Measurements from ENCODE around the gene HBS1L. TPM values are rescaled to one million over a fixed set of nuclear protein-coding genes. Genes with fewer than 3 reads are reported as not detected.

The HBS1L gene
- total RNA-seq, 5 donors from 2014 or later (not counting 1 experiment from before 2014, with no cell fraction given): 51.4 to 112 (median 69.7) TPM

DNA sequence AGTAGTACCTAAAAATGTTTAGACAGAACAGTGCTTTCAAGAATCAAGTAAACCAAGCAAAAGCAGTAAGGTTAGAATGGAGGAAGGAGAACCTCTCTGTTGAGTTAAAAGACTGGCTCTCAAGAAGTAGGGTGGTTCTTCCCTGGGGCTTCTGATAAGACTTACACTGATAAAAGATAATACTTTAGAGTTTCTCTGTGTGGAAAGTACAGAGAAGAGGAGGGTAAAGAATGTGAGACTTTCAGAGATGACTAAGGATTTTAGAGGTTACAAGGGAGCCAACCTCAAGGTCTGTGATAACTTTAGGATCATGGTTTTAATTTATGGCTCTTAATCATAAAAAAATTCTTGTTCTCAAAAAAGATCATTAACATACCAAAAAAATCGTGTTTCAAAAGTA, 73.8 kb downstream of the HBS1L start:
- H3K4me3 ChIP-seq (ENCODE audit: control insufficient read depth in 1 of 2, extremely low read depth in 1 of 2, low read length in 1 of 2): no peak overlapping the region
- no peak overlapping the region for H3K4me3 Mint-ChIP-seq
- H3K9me3 Mint-ChIP-seq: no peaks in the 10 kb centered on the region
- no peaks in the 10 kb centered on the region for H3K4me1 ChIP-seq (ENCODE audit: control insufficient read depth in 1 of 2, extremely low read depth in 1 of 2, insufficient read depth in 2 of 2, low read length in 2 of 2)
- POLR2A ChIA-PET: no interaction called here
- H3K9me3 ChIP-seq: no peaks in the 10 kb centered on the region
- WGBS (ENCODE audit: insufficient coverage): no CpG with 5 or more reads among the region's 1 CpG
- H3K36me3 ChIP-seq (ENCODE audit: control insufficient read depth in 2 of 2, extremely low read depth in 1 of 2, insufficient read depth in 1 of 2, low read length in 1 of 2): peaks cover 5 to 43% of the 10 kb centered on the region in 2 donors
- H3K27me3 Mint-ChIP-seq: no peaks in the 10 kb centered on the region
- H3K27me3 ChIP-seq (replicated peaks in 1 of 2; ENCODE audit: control insufficient read depth in 2 of 2, extremely low read depth in 1 of 2, insufficient read depth in 2 of 2, low read length in 1 of 2): no peaks in the 10 kb centered on the region
- peaks cover 66% of the 10 kb centered on the region for H3K36me3 Mint-ChIP-seq
- CTCF ChIA-PET: no interaction called here
- no peak for ATAC-seq (replicated peaks in 1 of 4)
- peaks cover 19 to 26% (median 23%) of the 10 kb centered on the region in 3 donors for H3K4me1 Mint-ChIP-seq
- H3K27ac Mint-ChIP-seq: peak overlapping the region; percentile 40 to 50
- no peak overlapping the region for H3K27ac ChIP-seq (ENCODE audit: low read length)
- no peak for DNase-seq

GRCh38 chr6:134979142-134979541, 75.5 kb downstream of the HBS1L start:
- no peak overlapping the region for H3K4me3 ChIP-seq (ENCODE audit: control insufficient read depth in 1 of 2, extremely low read depth in 1 of 2, low read length in 1 of 2)
- peaks cover 20 to 28% (median 26%) of the 10 kb centered on the region in 3 donors for H3K4me1 Mint-ChIP-seq

GRCh38 chr6:134974370-134974769, 80.3 kb downstream of the HBS1L start:
- no peaks in the 10 kb centered on the region for H3K4me1 ChIP-seq (ENCODE audit: control insufficient read depth in 1 of 2, extremely low read depth in 1 of 2, insufficient read depth in 2 of 2, low read length in 2 of 2)
- CTCF ChIA-PET: interaction anchor here in 1 of 2 donors (1.0 to 1.7 kb wide), 2 partner anchors 15 to 34 kb away, joined by 3 to 6 read pairs; no protein-coding TSS in a partner anchor
- H3K4me3 ChIP-seq (ENCODE audit: control insufficient read depth in 1 of 2, extremely low read depth in 1 of 2, low read length in 1 of 2): no peak overlapping the region
- H3K27ac ChIP-seq (ENCODE audit: low read length): no peak overlapping the region
- H3K27ac Mint-ChIP-seq: no peak overlapping the region
- H3K36me3 Mint-ChIP-seq: peaks cover 69% of the 10 kb centered on the region
- peaks cover 0 to 24% of the 10 kb centered on the region in 2 donors for H3K36me3 ChIP-seq (ENCODE audit: control insufficient read depth in 2 of 2, extremely low read depth in 1 of 2, insufficient read depth in 1 of 2, low read length in 1 of 2)
- H3K9me3 Mint-ChIP-seq: no peaks in the 10 kb centered on the region
- no peaks in the 10 kb centered on the region for H3K27me3 Mint-ChIP-seq
- H3K4me1 Mint-ChIP-seq: peaks cover 4 to 13% (median 10%) of the 10 kb centered on the region in 3 donors
- H3K4me3 Mint-ChIP-seq: no peak overlapping the region
- peaks cover 2% of the 10 kb centered on the region for H3K9me3 ChIP-seq
- H3K27me3 ChIP-seq (replicated peaks in 1 of 2; ENCODE audit: control insufficient read depth in 2 of 2, extremely low read depth in 1 of 2, insufficient read depth in 2 of 2, low read length in 1 of 2): no peaks in the 10 kb centered on the region
- DNase-seq (no peak), ATAC-seq (replicated peaks in 1 of 4) (no peak)
- POLR2A ChIA-PET: interaction anchor here in 1 of 2 donors (0.5 to 0.7 kb wide), 3 partner anchors 16 to 210 kb away, joined by 3 to 5 read pairs (median 4); no protein-coding TSS in a partner anchor
- no CpG with 5 or more reads among the region's 1 CpG for WGBS (ENCODE audit: insufficient coverage)

More at GRCh38 chr6:134979142-134979541, 75.5 kb downstream of the HBS1L start:
- Mint-ChIP-seq H3K36me3 (peaks cover 71% of the 10 kb centered on the region), H3K4me3 (no peak overlapping the region), H3K9me3 (no peaks in the 10 kb centered on the region), H3K27ac (no peak overlapping the region), H3K27me3 (no peaks in the 10 kb centered on the region)
- Histone ChIP-seq H3K9me3 (peaks cover 2% of the 10 kb centered on the region), H3K27me3 (replicated peaks in 1 of 2; ENCODE audit: control insufficient read depth in 2 of 2, extremely low read depth in 1 of 2, insufficient read depth in 2 of 2, low read length in 1 of 2) (no peaks in the 10 kb centered on the region), H3K4me1 (ENCODE audit: control insufficient read depth in 1 of 2, extremely low read depth in 1 of 2, insufficient read depth in 2 of 2, low read length in 2 of 2) (no peaks in the 10 kb centered on the region), H3K36me3 (ENCODE audit: control insufficient read depth in 2 of 2, extremely low read depth in 1 of 2, insufficient read depth in 1 of 2, low read length in 1 of 2) (peaks cover 5 to 39% of the 10 kb centered on the region in 2 donors), H3K27ac (ENCODE audit: low read length) (no peak overlapping the region)
- ChIA-PET POLR2A (no interaction called here), CTCF (no interaction called here)
- ATAC-seq (replicated peaks in 1 of 4) (no peak), DNase-seq (no peak)
- WGBS (ENCODE audit: insufficient coverage): no CpG with 5 or more reads among the region's 6 CpGs

GRCh38 chr6:134967711-134968110, 86.9 kb downstream of the HBS1L start:
- H3K4me1 Mint-ChIP-seq: no peaks in the 10 kb centered on the region
- H3K4me3 Mint-ChIP-seq: no peak overlapping the region
- no peaks in the 10 kb centered on the region for H3K9me3 ChIP-seq
- H3K36me3 Mint-ChIP-seq: peaks cover 65% of the 10 kb centered on the region
- H3K27ac ChIP-seq (ENCODE audit: low read length): no peak overlapping the region
- ChIA-PET CTCF (interaction anchor here in 1 of 2 donors (0.6 kb wide), 1 partner anchor 806 kb away, joined by 3 read pairs; no protein-coding TSS in a partner anchor), POLR2A (no interaction called here)
- no CpG with 5 or more reads among the region's 1 CpG for WGBS (ENCODE audit: insufficient coverage)
- DNase-seq: no peak
- no peaks in the 10 kb centered on the region for H3K4me1 ChIP-seq (ENCODE audit: control insufficient read depth in 1 of 2, extremely low read depth in 1 of 2, insufficient read depth in 2 of 2, low read length in 2 of 2)
- no peak overlapping the region for H3K27ac Mint-ChIP-seq
- no peaks in the 10 kb centered on the region for H3K27me3 Mint-ChIP-seq
- H3K4me3 ChIP-seq (ENCODE audit: control insufficient read depth in 1 of 2, extremely low read depth in 1 of 2, low read length in 1 of 2): no peak overlapping the region
- ATAC-seq (replicated peaks in 1 of 4): no peak
- H3K9me3 Mint-ChIP-seq: no peaks in the 10 kb centered on the region
- peaks cover 0 to 36% of the 10 kb centered on the region in 2 donors for H3K36me3 ChIP-seq (ENCODE audit: control insufficient read depth in 2 of 2, extremely low read depth in 1 of 2, insufficient read depth in 1 of 2, low read length in 1 of 2)
- no peaks in the 10 kb centered on the region for H3K27me3 ChIP-seq (replicated peaks in 1 of 2; ENCODE audit: control insufficient read depth in 2 of 2, extremely low read depth in 1 of 2, insufficient read depth in 2 of 2, low read length in 1 of 2)

DNA sequence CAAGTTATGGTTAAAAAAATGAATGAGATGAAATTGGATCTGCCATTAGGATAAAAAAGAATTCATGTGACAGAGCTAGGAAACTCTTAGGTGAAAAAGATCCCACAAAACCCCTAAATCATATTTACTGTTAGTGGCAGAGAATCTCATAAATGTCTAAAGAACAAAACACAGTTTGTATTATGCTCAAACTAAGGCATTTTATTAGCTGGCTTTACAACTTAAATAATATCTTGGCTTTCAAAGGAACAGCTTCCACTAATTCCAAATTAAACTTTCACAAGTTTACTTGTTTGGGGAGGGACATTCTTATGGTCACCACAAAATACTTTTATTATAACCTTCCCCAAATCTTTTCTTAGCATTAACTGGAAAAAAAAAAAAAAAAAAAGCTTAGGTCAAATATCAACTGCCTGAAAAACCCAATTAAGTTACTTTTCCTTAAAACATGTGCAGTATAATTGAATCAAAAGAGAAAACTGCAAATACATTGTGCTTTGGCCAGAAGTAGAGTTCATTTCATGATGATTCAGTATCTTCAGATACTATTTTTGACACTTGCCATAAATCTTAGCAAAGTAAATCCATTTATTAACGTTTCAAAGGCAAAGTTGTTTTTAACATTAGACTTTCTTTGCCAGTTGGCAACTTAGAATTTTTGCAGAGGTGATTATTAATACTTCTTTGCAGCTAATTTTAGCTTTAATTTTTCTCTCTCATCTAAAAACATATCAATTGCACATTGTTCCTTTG, 90.0 kb downstream of the HBS1L start:
- Histone ChIP-seq H3K4me1 (ENCODE audit: control insufficient read depth in 1 of 2, extremely low read depth in 1 of 2, insufficient read depth in 2 of 2, low read length in 2 of 2) (no peaks in the 10 kb centered on the region), H3K4me3 (ENCODE audit: control insufficient read depth in 1 of 2, extremely low read depth in 1 of 2, low read length in 1 of 2) (no peak overlapping the region), H3K9me3 (no peaks in the 10 kb centered on the region), H3K36me3 (ENCODE audit: control insufficient read depth in 2 of 2, extremely low read depth in 1 of 2, insufficient read depth in 1 of 2, low read length in 1 of 2) (peaks cover 0 to 41% of the 10 kb centered on the region in 2 donors), H3K27me3 (replicated peaks in 1 of 2; ENCODE audit: control insufficient read depth in 2 of 2, extremely low read depth in 1 of 2, insufficient read depth in 2 of 2, low read length in 1 of 2) (no peaks in the 10 kb centered on the region), H3K27ac (ENCODE audit: low read length) (no peak overlapping the region)
- no peaks in the 10 kb centered on the region for H3K27me3 Mint-ChIP-seq
- no CpG with 5 or more reads among the region's 1 CpG for WGBS (ENCODE audit: insufficient coverage)
- no peak for ATAC-seq (replicated peaks in 1 of 4)
- POLR2A ChIA-PET: interaction anchor here (0.6 kb wide), 3 partner anchors 235 to 1316 kb away, joined by 3 to 4 read pairs (median 3); no protein-coding TSS in a partner anchor
- no peaks in the 10 kb centered on the region for H3K4me1 Mint-ChIP-seq
- no peak overlapping the region for H3K27ac Mint-ChIP-seq
- no peak for DNase-seq
- H3K9me3 Mint-ChIP-seq: peaks cover 3 to 10% (median 4%) of the 10 kb centered on the region in 3 donors
- peaks cover 82% of the 10 kb centered on the region for H3K36me3 Mint-ChIP-seq
- no peak overlapping the region for H3K4me3 Mint-ChIP-seq
- CTCF ChIA-PET: interaction anchor here (0.6 to 1.0 kb wide), 5 partner anchors 20 to 853 kb away, joined by 3 to 7 read pairs (median 5); no protein-coding TSS in a partner anchor

GRCh38 chr6:134962421-134962820, 92.2 kb downstream of the HBS1L start:
- DNase-seq (no peak), ATAC-seq (replicated peaks in 1 of 4) (no peak)
- Histone ChIP-seq H3K4me1 (ENCODE audit: control insufficient read depth in 1 of 2, extremely low read depth in 1 of 2, insufficient read depth in 2 of 2, low read length in 2 of 2) (no peaks in the 10 kb centered on the region), H3K27ac (ENCODE audit: low read length) (no peak overlapping the region), H3K4me3 (ENCODE audit: control insufficient read depth in 1 of 2, extremely low read depth in 1 of 2, low read length in 1 of 2) (no peak overlapping the region), H3K36me3 (ENCODE audit: control insufficient read depth in 2 of 2, extremely low read depth in 1 of 2, insufficient read depth in 1 of 2, low read length in 1 of 2) (peaks cover 0 to 40% of the 10 kb centered on the region in 2 donors), H3K27me3 (replicated peaks in 1 of 2; ENCODE audit: control insufficient read depth in 2 of 2, extremely low read depth in 1 of 2, insufficient read depth in 2 of 2, low read length in 1 of 2) (no peaks in the 10 kb centered on the region), H3K9me3 (no peaks in the 10 kb centered on the region)
- ChIA-PET CTCF (interaction anchor here (0.5 to 0.6 kb wide), 2 partner anchors 303 to 764 kb away, joined by 4 to 5 read pairs; no protein-coding TSS in a partner anchor), POLR2A (no interaction called here)
- H3K4me1 Mint-ChIP-seq: no peaks in the 10 kb centered on the region
- no peak overlapping the region for H3K4me3 Mint-ChIP-seq
- H3K27ac Mint-ChIP-seq: no peak overlapping the region
- peaks cover 3 to 14% (median 4%) of the 10 kb centered on the region in 3 donors for H3K9me3 Mint-ChIP-seq
- H3K27me3 Mint-ChIP-seq: no peaks in the 10 kb centered on the region
- H3K36me3 Mint-ChIP-seq: peaks cover 79% of the 10 kb centered on the region

All from T-cell (primary cell).